H9 (cell line): ENCODE measurements around the gene SLC25A29. TPM values are rescaled to one million over a fixed set of nuclear protein-coding genes. Genes with fewer than 3 reads are reported as not detected.
A peak's percentile ranks its signal among the peaks of the same experiment; 100 is the strongest.

Experiments used
- DNase-seq: peaks from one replicate; pipeline ENCODE4 v3.0.0-alpha.2; 2017
- H2AFZ ChIP-seq: one replicate; pipeline ENCODE4 v1.6.1; 2013; ENCODE audit warnings: mild to moderate bottlenecking, low read length, control low read depth, moderate library complexity
- H2AK5ac ChIP-seq: 2 replicates; pipeline ENCODE4 v1.6.1; 2013; ENCODE audit warnings: low read length, control low read depth, mixed read lengths; ENCODE audit not compliant: insufficient read length
- H2BK120ac ChIP-seq: one replicate; pipeline ENCODE4 v1.6.1; 2013; ENCODE audit warnings: low read depth, mild to moderate bottlenecking, low read length, control low read depth, inconsistent platforms; ENCODE audit not compliant: poor library complexity, severe bottlenecking
- H2BK12ac ChIP-seq: 2 replicates; pipeline ENCODE4 v1.6.1; 2013; ENCODE audit warnings: low read length, control low read depth, mixed read lengths, low read depth; ENCODE audit not compliant: insufficient read length
- H2BK15ac ChIP-seq: 2 replicates; pipeline ENCODE4 v1.6.1; 2013; ENCODE audit warnings: low read depth, low read length, control low read depth
- H2BK20ac ChIP-seq: one replicate; pipeline ENCODE4 v1.6.1; 2013; ENCODE audit warnings: low read depth, mild to moderate bottlenecking, low read length, control low read depth, inconsistent platforms; ENCODE audit not compliant: poor library complexity, severe bottlenecking
- H2BK5ac ChIP-seq: 2 replicates; pipeline ENCODE4 v1.6.1; 2013; ENCODE audit warnings: low read length, control low read depth, mixed read lengths; ENCODE audit not compliant: insufficient read length
- H3K14ac ChIP-seq: 2 replicates; pipeline ENCODE4 v1.6.1; 2013; ENCODE audit warnings: low read length, control low read depth; ENCODE audit not compliant: insufficient read depth
- H3K18ac ChIP-seq: 2 replicates; pipeline ENCODE4 v1.6.1; 2013; ENCODE audit warnings: low read depth, mild to moderate bottlenecking, mixed read lengths, low read length, control low read depth; ENCODE audit not compliant: insufficient read length
- H3K23ac ChIP-seq: 2 replicates; pipeline ENCODE4 v1.6.1; 2013; ENCODE audit warnings: low read length, control low read depth, mixed read lengths, low read depth; ENCODE audit not compliant: insufficient read length
- H3K23me2 ChIP-seq: 2 replicates; pipeline ENCODE4 v1.6.1; 2013; ENCODE audit warnings: low read depth, mild to moderate bottlenecking, mixed read lengths, low read length, control low read depth; ENCODE audit not compliant: insufficient read length, poor library complexity, severe bottlenecking
- H3K27ac ChIP-seq: 2 replicates; pipeline ENCODE4 v1.5.1; 2013; ENCODE audit warnings: low read length, control low read depth, mixed read lengths, low read depth; ENCODE audit not compliant: insufficient read length
- H3K27me3 ChIP-seq: 2 replicates; pipeline ENCODE4 v1.6.1; 2013; ENCODE audit warnings: low read length, control low read depth, inconsistent platforms; ENCODE audit not compliant: insufficient read depth
- H3K4ac ChIP-seq: 2 replicates; pipeline ENCODE4 v1.6.1; 2013; ENCODE audit warnings: low read depth, mild to moderate bottlenecking, control low read depth, inconsistent platforms, low read length, moderate library complexity
- H3K4me1 ChIP-seq: 2 replicates; pipeline ENCODE4 v1.6.1; 2013; ENCODE audit warnings: low read length, control low read depth, inconsistent platforms; ENCODE audit not compliant: insufficient read depth
- H3K4me2 ChIP-seq: 2 replicates; pipeline ENCODE4 v1.6.1; 2013; ENCODE audit warnings: low read length, control low read depth, mixed read lengths; ENCODE audit not compliant: insufficient read length, insufficient read depth
- H3K56ac ChIP-seq: 2 replicates; pipeline ENCODE4 v1.6.1; 2013; ENCODE audit warnings: low read depth, mild to moderate bottlenecking, mixed read lengths, low read length, control low read depth; ENCODE audit not compliant: insufficient read length
- H3K79me1 ChIP-seq: 2 replicates; pipeline ENCODE4 v1.6.1; 2013; ENCODE audit warnings: low read depth, mild to moderate bottlenecking, moderate library complexity, low read length, control low read depth, inconsistent platforms; ENCODE audit not compliant: insufficient read depth, poor library complexity, severe bottlenecking
- H3K79me2 ChIP-seq: 2 replicates; pipeline ENCODE4 v1.6.1; 2013; ENCODE audit warnings: low read length, control low read depth, inconsistent platforms; ENCODE audit not compliant: insufficient read depth
- H3K9ac ChIP-seq: 2 replicates; pipeline ENCODE4 v1.6.1; 2013; ENCODE audit warnings: low read length, control low read depth, mixed read lengths; ENCODE audit not compliant: insufficient read length; ENCODE audit errors: extremely low read depth
- H3K9me3 ChIP-seq: one replicate; pipeline ENCODE4 v1.6.1; 2013; ENCODE audit warnings: low read depth, low read length, inconsistent platforms; ENCODE audit not compliant: control insufficient read depth
- H3T11ph ChIP-seq: one replicate; pipeline ENCODE4 v1.6.1; 2013; ENCODE audit warnings: mild to moderate bottlenecking, low read length, control low read depth, inconsistent platforms
- H4K20me1 ChIP-seq: one replicate; pipeline ENCODE4 v1.6.1; 2013; ENCODE audit not compliant: control insufficient read depth, insufficient read length, insufficient read depth
- H4K5ac ChIP-seq: 2 replicates; pipeline ENCODE4 v1.6.1; 2013; ENCODE audit warnings: low read depth, mild to moderate bottlenecking, mixed read lengths, low read length, control low read depth; ENCODE audit not compliant: insufficient read length
- H4K8ac ChIP-seq: replicated peaks from 2 replicates; pipeline ENCODE4 v1.6.1; 2013; ENCODE audit warnings: low read length, control low read depth, mixed read lengths, low read depth; ENCODE audit not compliant: insufficient read length
- H4K91ac ChIP-seq: 2 replicates; pipeline ENCODE4 v1.6.1; 2013; ENCODE audit warnings: low read depth, mild to moderate bottlenecking, moderate library complexity, mixed read lengths, low read length, control low read depth; ENCODE audit not compliant: insufficient read length
- H3K27ac Mint-ChIP-seq, 3 experiments: 2 replicates in 2 of 3; 3 replicates in 1 of 3; pipeline ENCODE4 v1.8.0; 2020 to 2021; ENCODE audit warnings: mixed read lengths in 3 of 3, mild to moderate bottlenecking in 1 of 3, moderate library complexity in 1 of 3
- H3K27me3 Mint-ChIP-seq: 2 replicates; pipeline ENCODE4 v1.8.0; 2021; ENCODE audit warnings: low read depth, mild to moderate bottlenecking, moderate library complexity, mixed read lengths
- H3K36me3 Mint-ChIP-seq, 3 experiments: 2 replicates in 2 of 3; 3 replicates in 1 of 3; pipeline ENCODE4 v1.8.0; 2020 to 2021; ENCODE audit warnings: low read depth in 3 of 3, mixed read lengths in 3 of 3; ENCODE audit not compliant: insufficient read depth in 1 of 3
- H3K4me1 Mint-ChIP-seq, 2 experiments: 2 replicates each; pipeline ENCODE4 v1.8.0; 2020; ENCODE audit warnings: mixed read lengths in 2 of 2
- H3K4me3 Mint-ChIP-seq, 2 experiments: 2 replicates in 1 of 2; 3 replicates in 1 of 2; pipeline ENCODE4 v1.8.0; 2020 to 2021; ENCODE audit warnings: mild to moderate bottlenecking in 2 of 2, mixed read lengths in 2 of 2, moderate library complexity in 1 of 2
- H3K9me3 Mint-ChIP-seq, 2 experiments: 2 replicates in 1 of 2; 3 replicates in 1 of 2; pipeline ENCODE4 v1.8.0; 2020; ENCODE audit warnings: mild to moderate bottlenecking in 2 of 2, mixed read lengths in 2 of 2, moderate library complexity in 1 of 2
- CTCF ChIP-seq: fragments of 200-600 bp; sonication (generic); conservative IDR thresholded peaks from 3 replicates; pipeline ENCODE4 v1.8.0; 2021; ENCODE audit warnings: antibody characterized with exemption, mild to moderate bottlenecking
- WGBS: extraction: QIAGEN DNeasy Blood & Tissue Kit; methylation state at CpG from one replicate; pipeline ENCODE4 v1.1.7; 2013; ENCODE audit warnings: missing lambda C conversion rate, low lambda C conversion rate, mixed read lengths; ENCODE audit not compliant: insufficient read length; ENCODE audit errors: extremely low coverage; 5-methylcytosine and 5-hydroxymethylcytosine counted together
- total RNA-seq: library from RNA; stranded (reverse); gene quantifications from 2 replicates; pipeline ENCODE4 v1.2.1, GENCODE V29; 2021

The SLC25A29 gene
- total RNA-seq, 1 experiment from 2014 or later = 175 TPM

GRCh38 chr14:100294213-100294962, 11.9 kb downstream of the SLC25A29 start:
- Histone ChIP-seq H2AK5ac (no peak overlapping the region), H3K9ac (no peak overlapping the region), H3K14ac (no peak overlapping the region), H3K18ac (no peak overlapping the region), H3K4me1 (no peaks in the 10 kb centered on the region), H3K79me2 (no peaks in the 10 kb centered on the region), H3K9me3 (no peaks in the 10 kb centered on the region), H2BK15ac (no peak overlapping the region), H3K79me1 (peaks cover 5% of the 10 kb centered on the region), H4K8ac (no peak overlapping the region), H3K4me2 (no peak overlapping the region), H4K91ac (no peak overlapping the region), H2BK20ac (no peak overlapping the region), H3K27ac (no peak overlapping the region), H3K23me2 (no peaks in the 10 kb centered on the region), H3K23ac (no peak overlapping the region), H3K56ac (no peak overlapping the region), H3K27me3 (no peaks in the 10 kb centered on the region), H2BK12ac (no peak overlapping the region), H3T11ph (no peak overlapping the region), H2AFZ (no peak overlapping the region), H4K20me1 (no peaks in the 10 kb centered on the region), H4K5ac (no peak overlapping the region), H2BK120ac (no peak overlapping the region), H2BK5ac (no peak overlapping the region), H3K4ac (no peak overlapping the region)
- Mint-ChIP-seq H3K27ac (peak overlapping the region; percentile 27 to 83 (median 71); a peak in 3 of 7 replicates), H3K9me3 (no peaks in the 10 kb centered on the region; a peak in 1 of 5 replicates), H3K27me3 (no peaks in the 10 kb centered on the region), H3K4me3 (no peak overlapping the region), H3K36me3 (peaks cover 22 to 69% (median 69%) of the 10 kb centered on the region in 3 experiments; a peak in 6 of 7 replicates), H3K4me1 (peaks cover 2 to 8% of the 10 kb centered on the region in 2 experiments; a peak in 2 of 4 replicates)
- no peak for DNase-seq
- no peak for TF ChIP-seq CTCF
- WGBS = no CpG with 5 or more reads among the region's 12 CpGs
